ENCODE results near the gene CP.
A peak's percentile ranks its signal among the peaks of the same experiment; 100 is the strongest.

The CP gene

DNA sequence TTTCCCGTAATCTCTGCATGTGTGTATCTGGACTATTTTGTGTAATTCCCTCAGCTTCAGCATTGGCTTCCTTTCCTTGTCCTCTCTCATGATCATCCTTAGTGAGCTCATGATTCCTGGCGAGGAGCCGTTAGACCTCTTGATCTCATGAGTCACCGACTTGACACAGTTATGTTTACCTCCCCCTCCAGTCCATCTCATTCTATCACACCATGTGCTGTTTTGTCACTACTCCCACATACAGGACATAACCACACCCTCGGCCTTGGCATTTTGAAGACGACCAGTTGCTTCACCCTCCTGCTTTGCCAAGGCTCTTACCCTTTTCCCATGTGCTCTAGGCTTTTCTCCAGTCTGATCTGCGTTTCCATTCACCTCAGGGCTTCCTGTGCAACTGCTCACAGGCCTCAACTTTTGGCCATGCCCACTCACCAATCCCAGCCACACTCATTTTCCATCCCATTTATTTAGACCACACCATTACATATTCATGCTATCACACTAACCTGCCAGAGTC is 41.5 kb downstream of the CP start:
- DNase-seq, result no peak

DNA sequence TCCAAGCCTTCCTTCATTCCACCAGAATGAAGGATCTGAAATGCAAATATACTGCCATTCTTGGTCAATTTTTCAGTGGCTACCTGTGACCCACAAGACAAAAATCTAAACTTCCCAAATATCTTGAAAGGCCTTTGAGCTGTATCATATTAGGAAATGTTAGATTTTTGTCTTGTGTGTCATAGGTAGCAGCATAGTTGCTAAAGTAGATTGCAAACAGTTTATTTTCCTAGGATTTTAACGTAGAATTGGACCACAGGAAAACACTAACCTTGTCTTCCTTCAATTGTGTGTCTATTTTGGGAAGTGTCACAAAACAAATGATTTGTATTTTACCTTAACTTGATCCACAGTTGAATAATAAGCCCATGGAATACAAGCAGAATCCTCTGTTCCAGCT is 42.4 kb downstream of the CP start:
- DNase-seq, result no peak

DNA sequence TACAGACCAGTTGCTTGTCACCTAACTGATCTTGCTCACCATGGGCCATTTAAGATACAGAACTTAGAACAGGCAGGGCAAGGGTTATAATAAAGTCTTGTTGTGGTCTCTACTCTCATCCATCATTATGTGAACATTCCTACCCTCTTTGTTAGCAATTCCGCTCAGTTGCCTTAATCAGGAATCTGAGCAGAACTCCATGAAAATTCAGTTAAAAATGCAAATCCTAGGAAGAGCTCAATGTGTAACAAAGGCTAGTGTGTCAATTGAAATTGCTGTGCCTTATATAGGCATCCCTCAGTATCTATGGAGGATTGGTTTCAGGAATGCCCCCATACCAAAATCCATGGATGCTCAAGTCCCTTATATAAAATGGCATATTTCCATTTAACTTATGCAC is 44.5 kb downstream of the CP start:
- no peak for DNase-seq

DNA sequence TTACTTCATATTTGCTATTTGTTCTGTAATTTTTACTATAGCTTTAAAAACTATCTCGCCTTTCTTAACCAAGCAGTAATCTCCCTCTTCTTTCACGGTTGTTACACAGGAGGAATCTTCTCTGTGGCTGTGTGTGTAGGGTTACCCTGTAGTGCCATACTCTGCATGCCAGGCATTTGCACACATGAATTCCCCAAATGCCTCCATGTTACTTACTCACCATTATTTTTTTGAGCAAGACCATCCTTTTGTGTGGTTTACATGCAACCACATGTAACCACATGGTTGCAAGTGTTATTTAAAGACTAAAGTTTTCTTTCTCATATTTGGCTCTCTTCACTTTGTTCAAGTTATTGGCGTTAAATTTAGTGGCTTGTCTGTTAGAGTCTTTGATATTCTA is 46.7 kb downstream of the CP start:
- peak in 1 of 5 experiments; percentile 68 for DNase-seq

DNA sequence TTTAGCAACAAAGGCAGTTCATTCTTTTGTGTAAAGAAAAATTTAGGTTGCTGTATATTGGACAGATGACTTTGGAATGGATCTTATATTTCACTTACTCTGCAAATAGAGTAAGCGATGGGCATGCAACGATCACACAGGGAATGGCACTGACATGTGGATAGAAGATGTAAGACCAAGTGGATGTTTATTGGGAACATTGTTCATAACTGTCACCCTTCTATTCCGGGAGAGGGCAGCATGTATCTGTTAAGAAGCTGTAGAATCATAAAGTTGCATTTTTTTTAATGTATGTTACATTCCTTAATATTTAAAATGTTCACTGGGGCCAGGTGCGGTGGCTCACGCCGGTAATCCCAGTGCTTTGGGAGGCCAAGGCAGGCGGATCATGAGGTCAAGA is 51.0 kb downstream of the CP start:
- DNase-seq, result no peak

DNA sequence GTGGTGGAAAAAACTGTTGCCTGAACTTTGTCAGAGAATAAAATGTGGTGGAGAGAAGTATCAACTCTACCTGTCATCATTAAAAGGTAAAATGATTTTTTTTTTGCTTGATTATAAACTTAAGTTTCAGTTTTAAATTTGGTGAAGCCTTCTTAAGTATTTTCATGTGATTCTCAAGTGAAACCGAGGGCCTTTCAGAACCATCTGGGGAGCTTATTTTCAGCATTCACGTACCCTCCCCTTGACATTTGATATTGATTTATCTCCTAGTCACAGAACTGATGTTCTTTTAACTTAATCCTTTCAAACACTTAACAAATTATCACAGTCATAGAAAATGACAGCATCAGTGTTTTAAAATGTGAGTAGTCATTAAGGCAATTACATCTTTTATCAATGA is 53.7 kb downstream of the CP start:
- no peak for DNase-seq

DNA sequence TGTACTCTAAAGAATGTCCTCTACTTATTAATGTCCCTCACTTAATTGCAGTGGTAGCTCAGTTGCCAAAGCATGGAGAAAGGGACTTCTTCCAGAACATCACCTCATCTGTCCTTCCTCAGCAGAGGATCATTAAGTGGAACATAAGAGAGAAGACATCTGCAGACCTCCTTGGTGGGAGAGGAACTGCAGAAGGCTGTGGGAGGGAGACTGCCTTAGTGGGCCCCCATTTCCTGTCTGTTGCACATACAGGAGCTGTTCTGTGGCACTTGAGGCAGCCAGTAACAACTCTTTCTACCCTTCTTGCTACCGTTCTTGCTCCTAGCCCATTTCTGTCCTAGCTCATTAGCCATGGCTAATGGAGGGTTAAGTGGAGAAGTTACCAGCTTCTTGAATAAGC is 58.6 kb downstream of the CP start:
- no peak for DNase-seq

DNA sequence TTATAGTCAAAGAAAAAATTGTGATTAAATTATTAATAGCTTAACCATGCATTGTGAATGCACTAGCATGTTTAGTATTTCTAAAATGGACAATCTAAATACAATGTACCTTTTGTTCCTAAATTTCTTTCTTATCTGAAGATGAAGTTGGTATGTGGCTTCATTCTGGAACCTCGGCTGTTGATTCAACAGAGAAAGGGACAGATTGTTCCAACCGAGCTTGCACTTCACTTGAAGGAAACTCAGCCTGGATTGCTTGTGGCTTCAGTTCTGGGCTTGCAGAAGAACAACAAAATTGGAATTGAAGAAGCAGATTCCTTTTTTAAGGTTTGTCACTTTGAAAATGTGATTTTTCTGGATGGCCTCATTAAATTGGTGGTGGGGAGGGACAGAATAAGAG is 59.6 kb downstream of the CP start:
- DNase-seq, result no peak

DNA sequence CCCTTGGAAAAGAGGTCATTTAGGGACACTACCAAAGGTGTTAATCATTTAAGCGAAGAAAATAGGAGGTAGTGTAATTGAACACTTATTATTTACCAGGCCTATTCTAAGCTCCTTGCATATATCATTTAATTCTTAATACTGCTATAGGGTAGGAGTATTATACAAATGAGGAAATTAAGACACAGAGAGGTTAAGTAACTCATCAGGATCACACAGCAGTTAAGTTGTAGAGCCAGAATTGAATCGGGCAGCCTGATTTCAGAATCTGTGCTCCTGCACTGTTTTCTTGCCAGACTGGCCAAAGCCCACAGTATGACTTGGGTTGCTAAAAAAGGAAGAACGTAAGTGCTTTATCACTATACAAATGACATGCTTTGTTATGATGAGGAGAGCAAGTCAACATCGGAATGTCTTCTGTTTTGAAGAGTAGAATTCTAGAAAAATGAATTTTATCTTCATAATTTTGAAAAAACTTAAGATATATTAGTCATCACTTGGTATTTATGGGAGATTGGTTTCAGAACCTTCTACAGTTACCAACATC is 60.8 kb downstream of the CP start:
- DNase-seq, result no peak

DNA sequence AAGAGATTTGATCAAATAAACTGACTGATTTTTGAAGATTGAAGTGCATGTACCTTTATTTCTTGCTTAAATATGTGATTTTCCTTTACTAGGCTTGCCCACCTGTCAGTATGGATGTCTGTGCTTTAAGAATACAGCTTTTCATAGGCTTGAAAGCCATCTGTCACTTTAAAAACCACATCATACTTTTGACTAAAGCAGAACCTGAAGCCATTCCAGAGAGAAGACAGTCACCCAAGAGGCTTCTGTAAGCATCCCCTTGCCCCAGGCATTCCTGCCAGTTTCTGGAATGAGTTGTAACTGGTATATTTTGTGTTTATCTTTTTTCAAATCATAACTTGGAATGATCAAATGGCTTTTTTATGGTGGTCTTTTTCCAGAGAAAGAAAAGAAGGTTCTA is 68.2 kb downstream of the CP start:
- no peak for DNase-seq

DNA sequence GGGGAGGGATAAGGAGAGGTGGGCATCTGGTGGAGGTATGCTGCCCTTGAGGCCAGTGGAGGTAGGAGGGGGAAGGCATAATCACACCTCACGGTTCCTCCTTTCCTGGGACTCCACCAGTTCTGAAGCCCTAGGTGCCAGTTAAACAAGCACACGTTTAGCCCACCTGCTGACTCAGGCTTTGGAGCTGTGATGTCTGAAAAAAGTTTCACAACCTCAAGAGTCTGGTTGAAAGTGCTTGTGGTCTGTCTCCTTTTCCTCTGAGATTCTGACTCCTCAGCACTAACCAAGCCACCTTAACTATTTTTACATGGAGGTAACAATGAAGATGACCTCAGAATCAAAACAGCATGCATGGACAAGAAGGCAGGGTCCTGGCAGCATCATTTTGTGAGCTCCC is 69.2 kb downstream of the CP start:
- peak in 2 of 5 experiments; percentile 15 to 76 for DNase-seq

DNA sequence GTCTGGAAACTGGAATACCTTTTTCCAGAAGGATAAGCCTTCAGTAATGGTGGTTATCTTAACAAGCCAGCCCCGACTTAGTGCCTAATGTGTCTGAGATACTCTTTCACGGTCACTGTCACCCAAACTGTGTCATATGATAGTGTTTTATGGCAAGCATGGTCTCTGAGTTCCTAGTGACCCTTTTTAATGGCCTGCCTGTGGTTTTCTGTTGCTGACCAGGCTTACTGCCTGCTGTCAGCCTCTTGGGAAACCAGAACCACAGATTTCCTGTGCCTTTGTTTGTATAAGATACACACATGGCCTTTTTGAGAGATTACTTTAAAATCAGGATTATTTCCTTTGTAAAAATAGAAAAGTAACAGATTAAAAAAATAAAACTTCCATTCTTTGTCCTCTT is 69.8 kb downstream of the CP start:
- no peak for DNase-seq

DNA sequence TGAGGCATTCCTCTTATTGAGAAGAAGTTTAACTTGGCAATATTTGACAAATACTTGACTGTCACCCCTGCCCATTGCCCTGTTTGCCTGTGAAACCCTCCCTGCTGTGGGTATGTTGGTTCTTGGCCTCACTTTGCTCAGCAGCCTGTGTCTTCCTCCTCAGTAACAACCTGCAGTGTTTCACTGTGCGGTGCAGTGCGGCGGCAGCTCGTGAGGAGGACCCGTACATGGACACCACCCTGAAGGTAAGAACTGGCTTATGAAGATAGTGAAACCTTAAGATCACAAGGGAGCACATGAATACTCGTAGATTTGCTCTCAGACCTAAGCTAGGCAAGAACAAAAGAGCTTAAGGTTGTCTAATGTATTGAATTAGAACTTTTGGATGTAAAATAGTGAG is 71.2 kb downstream of the CP start:
- DNase-seq, result no peak

DNA sequence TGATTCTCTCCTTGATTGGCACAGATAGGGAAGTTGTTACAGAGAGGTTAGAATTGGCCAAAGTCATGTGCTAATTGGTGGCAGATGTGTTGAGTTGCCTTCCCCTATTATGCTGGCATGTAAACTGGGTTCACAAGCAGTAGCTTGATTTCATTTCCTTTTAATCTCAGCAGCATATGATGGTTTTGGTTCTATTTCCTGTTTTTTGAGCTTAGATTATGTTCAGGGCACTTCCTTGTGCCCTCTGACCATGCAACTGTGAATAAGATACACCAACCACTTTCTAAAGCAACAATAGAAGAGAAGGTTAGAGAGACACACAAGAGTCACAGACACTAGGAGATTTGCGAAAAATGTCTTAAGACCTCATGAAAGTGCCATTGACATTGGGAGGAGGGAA is 75.7 kb downstream of the CP start:
- peak in 1 of 5 experiments; percentile 43 for DNase-seq

DNA sequence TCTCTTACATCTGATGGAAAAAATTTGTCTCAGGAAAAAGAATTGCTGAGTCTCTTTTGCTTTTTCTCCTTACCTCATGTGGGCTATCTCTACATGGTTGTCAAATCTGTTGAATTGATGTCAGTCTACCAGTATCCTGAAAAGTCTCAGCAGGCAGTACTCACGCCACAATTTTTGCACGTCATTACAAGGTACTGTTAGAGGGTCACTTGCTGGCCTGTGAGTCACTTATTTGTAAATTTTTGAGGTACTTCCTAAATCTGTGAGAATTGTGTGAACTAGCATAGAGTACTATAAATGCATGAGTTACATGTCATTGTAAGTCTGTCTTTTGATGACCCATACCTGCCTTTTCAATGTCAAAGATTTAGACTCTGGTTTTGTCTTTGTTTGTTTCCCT is 76.3 kb downstream of the CP start:
- DNase-seq, result no peak

DNA sequence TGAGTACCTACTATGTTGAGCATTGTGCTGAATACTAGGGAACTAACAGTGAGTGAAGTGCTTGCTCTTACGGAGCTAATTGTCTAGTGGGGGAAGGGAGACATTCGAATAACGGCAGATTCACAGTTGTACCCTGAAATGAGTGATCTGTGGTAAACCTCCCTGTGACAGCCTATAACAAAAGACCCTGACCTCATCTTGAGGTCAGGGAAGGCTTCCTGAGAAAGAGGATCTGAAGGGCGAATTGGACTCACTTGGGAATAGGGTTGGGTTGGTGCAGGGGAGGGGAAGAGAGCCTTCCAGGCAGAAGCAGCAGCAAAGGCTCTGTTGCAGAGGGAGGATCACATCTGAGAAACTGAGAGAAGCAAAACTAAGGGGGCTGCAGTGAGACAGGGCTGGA is 78.9 kb downstream of the CP start:
- DNase-seq, result no peak

DNA sequence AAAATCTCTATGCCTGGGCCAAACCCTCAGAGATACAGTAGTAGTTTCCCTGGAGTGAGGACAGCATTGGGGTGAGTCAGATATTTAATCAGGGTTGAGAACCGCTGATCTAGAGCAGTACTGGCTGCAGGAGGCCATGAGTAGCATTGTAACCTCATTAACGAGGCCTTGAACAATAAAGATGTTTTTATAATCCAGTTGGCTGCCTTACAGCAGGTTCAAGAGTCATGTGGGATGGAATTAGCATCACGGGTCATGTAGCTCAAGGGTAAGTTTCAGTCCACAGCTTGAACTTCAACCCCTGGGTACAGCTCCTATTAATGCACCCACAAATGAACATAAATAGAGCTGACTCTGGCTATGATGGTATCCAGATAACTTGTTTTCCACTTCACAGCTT is 87.1 kb downstream of the CP start:
- DNase-seq, result no peak

DNA sequence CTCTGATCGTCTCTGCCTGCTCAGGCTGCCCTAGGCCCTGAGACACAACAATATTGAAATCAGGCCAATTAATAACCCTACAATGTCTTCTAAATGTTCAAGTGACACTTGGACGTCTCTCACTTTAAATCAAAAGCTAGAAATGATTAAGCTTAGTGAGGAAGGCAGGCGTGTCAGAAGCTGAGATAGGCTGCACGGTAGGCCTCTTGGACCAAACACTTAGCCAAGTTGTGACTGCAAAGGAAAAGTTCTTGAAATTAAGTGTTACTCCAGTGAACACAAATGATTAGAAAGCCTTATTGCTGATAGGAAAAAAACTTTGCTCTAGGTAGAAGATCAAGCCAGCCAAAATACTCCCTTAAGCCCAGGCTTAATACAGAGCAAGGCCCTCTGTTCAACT is 90.0 kb downstream of the CP start:
- DNase-seq, result peak in 1 of 5 experiments; percentile 24

DNA sequence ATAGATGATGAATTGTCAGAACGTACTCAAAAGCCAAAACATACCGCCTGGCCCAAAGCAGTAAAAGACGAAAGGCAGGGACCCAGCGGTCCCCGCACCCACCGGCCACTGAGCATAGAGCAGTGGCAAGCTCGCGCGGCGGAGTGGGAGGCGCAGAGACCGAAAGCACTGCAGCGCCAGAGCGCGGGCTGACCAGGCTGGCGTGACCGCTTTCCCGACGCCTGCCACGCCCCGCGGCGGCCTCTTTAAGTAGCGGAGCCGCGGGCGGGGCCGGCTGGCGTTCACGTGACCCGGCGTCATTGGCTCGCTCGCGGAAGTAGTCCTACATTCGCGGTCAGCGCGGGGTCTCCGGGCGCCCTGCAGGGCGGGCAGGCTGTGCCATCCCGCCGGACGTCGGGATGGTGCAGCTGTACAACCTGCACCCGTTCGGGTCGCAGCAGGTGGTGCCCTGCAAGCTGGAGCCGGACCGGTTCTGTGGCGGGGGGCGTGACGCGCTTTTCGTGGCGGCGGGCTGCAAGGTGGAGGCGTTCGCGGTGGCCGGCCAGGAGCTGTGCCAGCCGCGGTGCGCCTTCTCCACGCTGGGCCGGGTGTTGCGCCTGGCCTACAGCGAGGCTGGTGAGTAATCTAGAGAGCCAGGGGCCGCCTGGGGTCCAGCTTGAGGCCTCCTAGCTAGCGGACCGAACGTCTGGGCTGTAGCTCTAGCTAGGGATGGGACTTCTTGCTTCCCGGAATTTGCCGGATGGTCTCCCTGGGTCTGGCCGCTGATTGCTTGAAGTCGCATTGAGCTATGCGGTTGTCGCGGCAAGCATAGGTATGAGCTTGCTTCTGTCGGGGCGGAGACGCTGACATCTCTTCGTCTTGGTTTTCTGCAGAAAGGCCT is 92.1 kb downstream of the CP start, which contains the start of gene HPS3:
TSS of gene HPS3 (plus strand) at position 313 of the 880 bp plus-strand sequence. CDS start at position 399, 86 bp downstream.
- DNase-seq, result peak; percentile 67 to 90 (median 75)

DNA sequence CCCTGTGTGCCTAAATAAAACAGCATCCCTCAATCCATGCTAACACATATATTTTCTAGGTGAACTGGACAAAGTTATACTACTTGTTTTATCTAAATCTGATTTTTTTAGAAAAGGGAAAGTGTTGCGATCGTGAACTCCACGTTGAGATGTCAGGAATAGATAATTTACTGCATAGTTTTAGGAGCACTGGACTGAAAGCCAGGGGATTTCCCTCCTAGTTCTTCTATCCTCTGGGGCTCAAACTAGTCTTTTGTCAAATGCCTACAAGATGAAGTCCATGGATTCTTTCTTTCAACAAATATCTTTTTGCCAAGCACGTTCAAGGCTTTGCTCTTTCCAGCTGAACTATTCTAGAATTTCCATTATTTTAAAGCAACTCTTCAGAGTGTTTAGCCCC is 92.8 kb downstream of the CP start:
- no peak for DNase-seq

DNA sequence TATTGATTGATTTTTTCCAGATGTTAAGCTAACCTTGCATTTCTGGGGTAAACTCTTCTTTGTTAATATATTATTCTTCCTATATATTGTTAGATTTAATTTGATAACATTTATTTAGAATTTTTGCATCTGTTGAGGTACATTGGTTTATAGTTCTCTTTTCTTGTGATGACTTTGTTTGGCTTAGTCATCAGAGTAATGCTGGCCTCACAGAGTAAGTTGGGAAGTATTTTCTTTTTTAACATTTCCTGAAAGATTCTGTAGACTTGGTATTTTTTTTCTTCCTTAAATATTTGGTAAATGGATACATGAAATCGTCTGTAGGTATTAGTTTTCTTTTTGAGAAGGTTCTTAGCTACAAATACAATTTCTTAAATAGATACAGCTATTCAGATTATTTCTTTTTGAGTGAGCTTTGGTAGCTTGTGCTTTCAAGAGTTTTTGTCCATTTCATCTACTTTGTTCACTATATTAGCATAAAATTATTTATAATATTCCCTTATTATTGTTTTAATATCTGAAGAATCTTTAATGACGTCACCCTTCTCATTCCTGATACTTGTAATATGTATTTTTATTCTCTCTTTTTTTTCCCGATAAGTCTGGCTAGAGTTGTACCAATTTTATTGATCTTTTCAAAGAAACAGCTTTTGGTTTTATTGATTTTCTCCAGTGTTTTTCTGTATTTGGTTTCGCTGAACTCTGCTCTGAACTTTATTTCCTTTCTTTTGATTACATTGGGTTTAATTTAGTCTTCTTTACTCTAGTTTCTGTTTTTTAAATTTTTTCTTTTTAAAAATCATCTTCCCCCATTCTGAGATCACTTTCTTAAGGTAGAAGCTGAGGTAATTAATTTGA is 98.7 kb downstream of the CP start:
- DNase-seq, result no peak
